ENCODE results near the gene NOLC1.

The NOLC1 gene

GRCh38 chr10:102151774-102152544 is at the start of gene NOLC1:
NOLC1 (plus strand) TSS chr10:102152389; CDS start chr10:102152411, 22 bp downstream.
- DNase-seq: peak; percentile 88

- no peak for DNase-seq
Observed at GRCh38 chr10:102102421-102102820, 49.8 kb upstream of the NOLC1 start.

- DNase-seq: no peak
Observed at GRCh38 chr10:102106998-102107397, 45.2 kb upstream of the NOLC1 start.

GRCh38 chr10:102109166-102110116 is 42.7 kb upstream of the NOLC1 start:
- DNase-seq: no peak

- no peak for DNase-seq
Observed at GRCh38 chr10:102111276-102111675, 40.9 kb upstream of the NOLC1 start.

GRCh38 chr10:102112210-102112817 is 39.9 kb upstream of the NOLC1 start:
- no peak for DNase-seq

GRCh38 chr10:102113261-102113955 is 38.8 kb upstream of the NOLC1 start:
- no peak for DNase-seq

GRCh38 chr10:102113956-102114857 is 38.0 kb upstream of the NOLC1 start:
- peak; percentile 24 for DNase-seq

GRCh38 chr10:102114861-102115618 is 37.1 kb upstream of the NOLC1 start:
- DNase-seq: peak; percentile 70

GRCh38 chr10:102115775-102116174 is 36.4 kb upstream of the NOLC1 start:
- no peak for DNase-seq

- DNase-seq: no peak
Observed at GRCh38 chr10:102116656-102117055, 35.5 kb upstream of the NOLC1 start.

GRCh38 chr10:102117391-102118159 is 34.6 kb upstream of the NOLC1 start:
- peak; percentile 77 for DNase-seq

- DNase-seq: no peak
Observed at GRCh38 chr10:102118867-102119266, 33.3 kb upstream of the NOLC1 start.

GRCh38 chr10:102119417-102120141 is 32.6 kb upstream of the NOLC1 start:
- DNase-seq: no peak

- peak; percentile 70 for DNase-seq
Observed at GRCh38 chr10:102120142-102120990, 31.8 kb upstream of the NOLC1 start, which contains the start of gene LDB1. LDB1 (minus strand) TSS chr10:102120368; CDS start chr10:102120110, 258 bp downstream.

GRCh38 chr10:102120991-102121738 is 31.0 kb upstream of the NOLC1 start:
- no peak for DNase-seq

- no peak for DNase-seq
Observed at GRCh38 chr10:102121739-102122372, 30.3 kb upstream of the NOLC1 start.
